ENCODE results near the gene SFXN2. TPM values are rescaled to one million over a fixed set of nuclear protein-coding genes. Genes with fewer than 3 reads are reported as not detected.
A peak's percentile ranks its signal among the peaks of the same experiment; 100 is the strongest.

Gene SFXN2
- total RNA-seq, 1 donor from 2014 or later, result 9.1 TPM

- FAIRE-seq (no peak), DNase-seq (ENCODE audit: low read depth) (no peak)
- Histone ChIP-seq H3K4me3 (ENCODE audit: insufficient read depth, low read depth, low read length) (no peak overlapping the region), H3K36me3 (ENCODE audit: insufficient read depth, low read length) (peaks cover 5% of the 10 kb centered on the region), H4K20me1 (ENCODE audit: insufficient read depth, low read length) (peaks cover 3% of the 10 kb centered on the region), H2AFZ (ENCODE audit: low read depth, low read length) (no peak overlapping the region), H3K27me3 (ENCODE audit: insufficient read depth, low read length) (no peaks in the 10 kb centered on the region), H3K4me1 (ENCODE audit: insufficient read depth, low read length) (peaks cover 13% of the 10 kb centered on the region), H3K79me2 (ENCODE audit: insufficient read depth, low read length) (peaks cover 13% of the 10 kb centered on the region), H3K4me2 (ENCODE audit: low read length) (no peak overlapping the region), H3K27ac (ENCODE audit: low read depth, low read length) (no peak overlapping the region), H3K9ac (ENCODE audit: low read length) (no peak overlapping the region), H3K9me3 (ENCODE audit: insufficient read depth, low read depth, low read length) (no peaks in the 10 kb centered on the region)
- no peak overlapping the region for H3K4me3 Mint-ChIP-seq (ENCODE audit: unreplicated experiment)
- H3K27me3 Mint-ChIP-seq (ENCODE audit: low read depth, unreplicated experiment), result no peaks in the 10 kb centered on the region
- H3K36me3 Mint-ChIP-seq (ENCODE audit: low read depth, unreplicated experiment), result peaks cover 13% of the 10 kb centered on the region
- no peaks in the 10 kb centered on the region for H3K9me3 Mint-ChIP-seq (ENCODE audit: unreplicated experiment)
- H3K4me1 Mint-ChIP-seq (ENCODE audit: low read depth, unreplicated experiment), result peaks cover 27% of the 10 kb centered on the region
- TF ChIP-seq, protein P1, sequence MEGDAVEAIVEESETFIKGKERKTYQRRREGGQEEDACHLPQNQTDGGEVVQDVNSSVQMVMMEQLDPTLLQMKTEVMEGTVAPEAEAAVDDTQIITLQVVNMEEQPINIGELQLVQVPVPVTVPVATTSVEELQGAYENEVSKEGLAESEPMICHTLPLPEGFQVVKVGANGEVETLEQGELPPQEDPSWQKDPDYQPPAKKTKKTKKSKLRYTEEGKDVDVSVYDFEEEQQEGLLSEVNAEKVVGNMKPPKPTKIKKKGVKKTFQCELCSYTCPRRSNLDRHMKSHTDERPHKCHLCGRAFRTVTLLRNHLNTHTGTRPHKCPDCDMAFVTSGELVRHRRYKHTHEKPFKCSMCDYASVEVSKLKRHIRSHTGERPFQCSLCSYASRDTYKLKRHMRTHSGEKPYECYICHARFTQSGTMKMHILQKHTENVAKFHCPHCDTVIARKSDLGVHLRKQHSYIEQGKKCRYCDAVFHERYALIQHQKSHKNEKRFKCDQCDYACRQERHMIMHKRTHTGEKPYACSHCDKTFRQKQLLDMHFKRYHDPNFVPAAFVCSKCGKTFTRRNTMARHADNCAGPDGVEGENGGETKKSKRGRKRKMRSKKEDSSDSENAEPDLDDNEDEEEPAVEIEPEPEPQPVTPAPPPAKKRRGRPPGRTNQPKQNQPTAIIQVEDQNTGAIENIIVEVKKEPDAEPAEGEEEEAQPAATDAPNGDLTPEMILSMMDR (IDR thresholded peaks at IDR 0.05; ENCODE audit: insufficient read depth, low read depth, low read length), result no peak
- TF ChIP-seq EZH2 (IDR thresholded peaks at IDR 0.05; ENCODE audit: insufficient read depth, low read length), result no peak
- no peak overlapping the region for H3K27ac Mint-ChIP-seq (ENCODE audit: unreplicated experiment)
Observed at GRCh38 chr10:102701796-102702195, 12.6 kb upstream of the SFXN2 start.

- H3K9ac ChIP-seq (ENCODE audit: low read length), result no peak overlapping the region
- H2AFZ ChIP-seq (ENCODE audit: low read depth, low read length), result no peak overlapping the region
- H3K4me3 ChIP-seq (ENCODE audit: insufficient read depth, low read depth, low read length), result no peak overlapping the region
- H3K9me3 Mint-ChIP-seq (ENCODE audit: unreplicated experiment), result no peaks in the 10 kb centered on the region
- TF ChIP-seq, protein P1 (IDR thresholded peaks at IDR 0.05; ENCODE audit: insufficient read depth, low read depth, low read length), result no peak
- TF ChIP-seq EZH2 (IDR thresholded peaks at IDR 0.05; ENCODE audit: insufficient read depth, low read length), result no peak
- H3K27ac Mint-ChIP-seq (ENCODE audit: unreplicated experiment), result peak overlapping the region; percentile 66
- no peak overlapping the region for H3K27ac ChIP-seq (ENCODE audit: low read depth, low read length)
- H3K4me1 Mint-ChIP-seq (ENCODE audit: low read depth, unreplicated experiment), result peaks cover 32% of the 10 kb centered on the region
- no peaks in the 10 kb centered on the region for H3K27me3 ChIP-seq (ENCODE audit: insufficient read depth, low read length)
- peaks cover 10% of the 10 kb centered on the region for H3K36me3 Mint-ChIP-seq (ENCODE audit: low read depth, unreplicated experiment)
- no peaks in the 10 kb centered on the region for H3K9me3 ChIP-seq (ENCODE audit: insufficient read depth, low read depth, low read length)
- no peak overlapping the region for H3K4me2 ChIP-seq (ENCODE audit: low read length)
- H3K36me3 ChIP-seq (ENCODE audit: insufficient read depth, low read length), result peaks cover 5% of the 10 kb centered on the region
- DNase-seq (ENCODE audit: low read depth) (peak; percentile 62), FAIRE-seq (no peak)
- H3K79me2 ChIP-seq (ENCODE audit: insufficient read depth, low read length), result peaks cover 16% of the 10 kb centered on the region
- peak overlapping the region; percentile 34 for H3K4me3 Mint-ChIP-seq (ENCODE audit: unreplicated experiment)
- peaks cover 3% of the 10 kb centered on the region for H4K20me1 ChIP-seq (ENCODE audit: insufficient read depth, low read length)
- H3K4me1 ChIP-seq (ENCODE audit: insufficient read depth, low read length), result peaks cover 13% of the 10 kb centered on the region
- H3K27me3 Mint-ChIP-seq (ENCODE audit: low read depth, unreplicated experiment), result no peaks in the 10 kb centered on the region
Observed at GRCh38 chr10:102702742-102703141, 11.7 kb upstream of the SFXN2 start.

GRCh38 chr10:102704915-102705314 lies 9.5 kb upstream of the SFXN2 start:
- Histone ChIP-seq H3K36me3 (ENCODE audit: insufficient read depth, low read length) (peaks cover 5% of the 10 kb centered on the region), H3K4me3 (ENCODE audit: insufficient read depth, low read depth, low read length) (peak overlapping the region; percentile 24), H3K9me3 (ENCODE audit: insufficient read depth, low read depth, low read length) (no peaks in the 10 kb centered on the region), H3K79me2 (ENCODE audit: insufficient read depth, low read length) (peaks cover 30% of the 10 kb centered on the region), H3K27ac (ENCODE audit: low read depth, low read length) (peak overlapping the region; percentile 81), H3K27me3 (ENCODE audit: insufficient read depth, low read length) (no peaks in the 10 kb centered on the region), H4K20me1 (ENCODE audit: insufficient read depth, low read length) (peaks cover 3% of the 10 kb centered on the region), H3K4me2 (ENCODE audit: low read length) (peak overlapping the region; percentile 80), H3K9ac (ENCODE audit: low read length) (peak overlapping the region; percentile 46), H3K4me1 (ENCODE audit: insufficient read depth, low read length) (peaks cover 13% of the 10 kb centered on the region), H2AFZ (ENCODE audit: low read depth, low read length) (no peak overlapping the region)
- Mint-ChIP-seq H3K36me3 (ENCODE audit: low read depth, unreplicated experiment) (peaks cover 4% of the 10 kb centered on the region), H3K9me3 (ENCODE audit: unreplicated experiment) (no peaks in the 10 kb centered on the region), H3K27me3 (ENCODE audit: low read depth, unreplicated experiment) (no peaks in the 10 kb centered on the region), H3K4me1 (ENCODE audit: low read depth, unreplicated experiment) (peaks cover 30% of the 10 kb centered on the region), H3K27ac (ENCODE audit: unreplicated experiment) (peak overlapping the region; percentile 95), H3K4me3 (ENCODE audit: unreplicated experiment) (peak overlapping the region; percentile 36)
- no peak for TF ChIP-seq EZH2 (IDR thresholded peaks at IDR 0.05; ENCODE audit: insufficient read depth, low read length)
- DNase-seq (ENCODE audit: low read depth) (peak; percentile 82), FAIRE-seq (peak; percentile 17)
